GM21786 (cell line): ENCODE measurements around the gene SNX27.
"Not testable (repeated sequence)": the region's sequence is repeated elsewhere in the genome, so short reads cannot be mapped to it uniquely, and the experiment has no call there.

Experiments used
- ATAC-seq: cut with Tn5 transposase; IDR thresholded peaks from one replicate; pipeline ENCODE4 v1.9.1; 2021; ENCODE audit not compliant: unreplicated experiment

The SNX27 gene

GRCh38 chr1:151638074-151638775 is 26.4 kb downstream of the SNX27 start:
- no peak for ATAC-seq

GRCh38 chr1:151638812-151639211 is 27.0 kb downstream of the SNX27 start:
- no peak for ATAC-seq

- ATAC-seq: no peak
These were observed 27.6 kb downstream of the SNX27 start for GRCh38 chr1:151639466-151639865.

- no peak for ATAC-seq
These were observed 29.4 kb downstream of the SNX27 start for GRCh38 chr1:151641229-151641628.

GRCh38 chr1:151643085-151643484 is 31.2 kb downstream of the SNX27 start:
- ATAC-seq: not testable (repeated sequence)

- no peak for ATAC-seq
These were observed 32.2 kb downstream of the SNX27 start for GRCh38 chr1:151644001-151644400.

GRCh38 chr1:151653397-151653796 is 41.5 kb downstream of the SNX27 start:
- ATAC-seq: no peak

- no peak for ATAC-seq
These were observed 43.5 kb downstream of the SNX27 start for GRCh38 chr1:151655371-151655770.

- no peak for ATAC-seq
These were observed 49.9 kb downstream of the SNX27 start for GRCh38 chr1:151661751-151662150.

GRCh38 chr1:151668090-151668489 is 56.2 kb downstream of the SNX27 start:
- no peak for ATAC-seq

GRCh38 chr1:151670036-151670675 is 58.3 kb downstream of the SNX27 start:
- not testable (repeated sequence) for ATAC-seq

GRCh38 chr1:151673407-151673806 is 61.6 kb downstream of the SNX27 start:
- ATAC-seq: no peak

GRCh38 chr1:151680391-151680790 is 68.5 kb downstream of the SNX27 start:
- ATAC-seq: no peak

GRCh38 chr1:151680826-151681225 is 69.0 kb downstream of the SNX27 start:
- no peak for ATAC-seq

GRCh38 chr1:151681923-151682322 is 70.1 kb downstream of the SNX27 start:
- ATAC-seq: no peak

GRCh38 chr1:151682901-151683300 is 71.1 kb downstream of the SNX27 start:
- ATAC-seq: not testable (repeated sequence)

- ATAC-seq: no peak
These were observed 72.3 kb downstream of the SNX27 start for GRCh38 chr1:151684128-151684527.

GRCh38 chr1:151686561-151686960 is 74.7 kb downstream of the SNX27 start:
- no peak for ATAC-seq

- no peak for ATAC-seq
These were observed 77.6 kb downstream of the SNX27 start for GRCh38 chr1:151689494-151689893.

GRCh38 chr1:151692226-151692625 is 80.4 kb downstream of the SNX27 start:
- ATAC-seq: no peak

- no peak for ATAC-seq
These were observed 81.3 kb downstream of the SNX27 start for GRCh38 chr1:151693057-151693651.

GRCh38 chr1:151701515-151701914 is 89.7 kb downstream of the SNX27 start:
- ATAC-seq: no peak
